Measurements from ENCODE around the gene NECAB2.

NECAB2 gene

GRCh38 chr16:83935858-83936255 lies 32.2 kb upstream of the NECAB2 start:
- TF ChIP-seq PATZ1 (CRISPR knock-in tag; IDR thresholded peaks at IDR 0.05; ENCODE audit: borderline replicate concordance) (no peak), TOX (CRISPR knock-in tag; IDR thresholded peaks at IDR 0.05; ENCODE audit: borderline replicate concordance) (no peak), SNAI2 (CRISPR knock-in tag; IDR thresholded peaks at IDR 0.05) (no peak), RARB (CRISPR knock-in tag; IDR thresholded peaks at IDR 0.05) (no peak), ISL1 (CRISPR knock-in tag; IDR thresholded peaks at IDR 0.05) (no peak), ZFP30 (CRISPR knock-in tag; IDR thresholded peaks at IDR 0.05) (no peak), CSRNP3 (CRISPR knock-in tag; IDR thresholded peaks at IDR 0.05) (no peak), ARNTL (CRISPR knock-in tag; IDR thresholded peaks at IDR 0.05; ENCODE audit: borderline replicate concordance, low read depth) (no peak), OSR1 (CRISPR knock-in tag; IDR thresholded peaks at IDR 0.05) (no peak), ZNF70 (CRISPR knock-in tag; IDR thresholded peaks at IDR 0.05) (no peak), ZC3H10 (CRISPR knock-in tag; IDR thresholded peaks at IDR 0.05) (no peak)
- no peak for ATAC-seq

- TF ChIP-seq ZNF8 (CRISPR knock-in tag; IDR thresholded peaks at IDR 0.05) (no peak), PPARA (CRISPR knock-in tag; IDR thresholded peaks at IDR 0.05; ENCODE audit: borderline replicate concordance) (no peak), TCF4 (CRISPR knock-in tag; IDR thresholded peaks at IDR 0.05; ENCODE audit: borderline replicate concordance) (no peak), PATZ1 (CRISPR knock-in tag; IDR thresholded peaks at IDR 0.05; ENCODE audit: borderline replicate concordance) (no peak), ZNF565 (CRISPR knock-in tag; conservative IDR thresholded peaks at IDR 0.05; ENCODE audit: low read depth) (no peak), ZFP30 (CRISPR knock-in tag; IDR thresholded peaks at IDR 0.05) (no peak), ARNTL (CRISPR knock-in tag; IDR thresholded peaks at IDR 0.05; ENCODE audit: borderline replicate concordance, low read depth) (no peak), ESRRG (CRISPR knock-in tag; IDR thresholded peaks at IDR 0.05) (no peak), GLIS3 (CRISPR knock-in tag; IDR thresholded peaks at IDR 0.05) (no peak), ZNF70 (CRISPR knock-in tag; IDR thresholded peaks at IDR 0.05) (no peak), BACH2 (CRISPR knock-in tag; IDR thresholded peaks at IDR 0.05; ENCODE audit: borderline replicate concordance) (no peak), CSDC2 (CRISPR knock-in tag; IDR thresholded peaks at IDR 0.05) (no peak)
- TF ChIP-seq, protein P1, sequence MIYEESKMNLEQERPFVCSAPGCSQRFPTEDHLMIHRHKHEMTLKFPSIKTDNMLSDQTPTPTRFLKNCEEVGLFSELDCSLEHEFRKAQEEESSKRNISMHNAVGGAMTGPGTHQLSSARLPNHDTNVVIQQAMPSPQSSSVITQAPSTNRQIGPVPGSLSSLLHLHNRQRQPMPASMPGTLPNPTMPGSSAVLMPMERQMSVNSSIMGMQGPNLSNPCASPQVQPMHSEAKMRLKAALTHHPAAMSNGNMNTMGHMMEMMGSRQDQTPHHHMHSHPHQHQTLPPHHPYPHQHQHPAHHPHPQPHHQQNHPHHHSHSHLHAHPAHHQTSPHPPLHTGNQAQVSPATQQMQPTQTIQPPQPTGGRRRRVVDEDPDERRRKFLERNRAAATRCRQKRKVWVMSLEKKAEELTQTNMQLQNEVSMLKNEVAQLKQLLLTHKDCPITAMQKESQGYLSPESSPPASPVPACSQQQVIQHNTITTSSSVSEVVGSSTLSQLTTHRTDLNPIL (CRISPR knock-in tag; IDR thresholded peaks at IDR 0.05; ENCODE audit: low read depth) = no peak
- no peak for ATAC-seq
Measured at GRCh38 chr16:83936581-83937165, 31.4 kb upstream of the NECAB2 start.

DNA sequence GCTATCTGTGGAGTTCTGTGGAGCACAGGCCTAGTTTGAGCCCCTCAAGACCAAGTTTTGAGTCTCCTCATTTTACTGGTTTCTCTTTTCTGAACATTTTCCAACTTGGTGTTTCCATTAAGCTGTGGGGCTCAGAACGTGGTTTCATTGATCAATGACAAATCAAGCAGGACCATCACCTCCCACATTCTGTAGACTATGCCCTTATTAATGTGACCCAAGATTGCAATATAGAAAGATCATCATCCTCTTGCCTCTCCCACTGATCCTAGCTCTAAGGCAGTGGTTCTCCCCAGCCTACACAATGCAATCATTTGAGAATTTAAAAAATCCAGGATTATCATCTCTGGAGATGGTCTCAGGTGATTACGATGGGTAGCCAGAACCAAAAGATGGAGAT lies 30.8 kb upstream of the NECAB2 start:
- TF ChIP-seq ZNF70 (CRISPR knock-in tag; IDR thresholded peaks at IDR 0.05) (peak; percentile 99), GLIS3 (CRISPR knock-in tag; IDR thresholded peaks at IDR 0.05) (no peak), ZC3H10 (CRISPR knock-in tag; IDR thresholded peaks at IDR 0.05) (no peak), TCF4 (CRISPR knock-in tag; IDR thresholded peaks at IDR 0.05; ENCODE audit: borderline replicate concordance) (no peak), ISL1 (CRISPR knock-in tag; IDR thresholded peaks at IDR 0.05) (no peak), TOX (CRISPR knock-in tag; IDR thresholded peaks at IDR 0.05; ENCODE audit: borderline replicate concordance) (no peak)
- TF ChIP-seq, protein P2, sequence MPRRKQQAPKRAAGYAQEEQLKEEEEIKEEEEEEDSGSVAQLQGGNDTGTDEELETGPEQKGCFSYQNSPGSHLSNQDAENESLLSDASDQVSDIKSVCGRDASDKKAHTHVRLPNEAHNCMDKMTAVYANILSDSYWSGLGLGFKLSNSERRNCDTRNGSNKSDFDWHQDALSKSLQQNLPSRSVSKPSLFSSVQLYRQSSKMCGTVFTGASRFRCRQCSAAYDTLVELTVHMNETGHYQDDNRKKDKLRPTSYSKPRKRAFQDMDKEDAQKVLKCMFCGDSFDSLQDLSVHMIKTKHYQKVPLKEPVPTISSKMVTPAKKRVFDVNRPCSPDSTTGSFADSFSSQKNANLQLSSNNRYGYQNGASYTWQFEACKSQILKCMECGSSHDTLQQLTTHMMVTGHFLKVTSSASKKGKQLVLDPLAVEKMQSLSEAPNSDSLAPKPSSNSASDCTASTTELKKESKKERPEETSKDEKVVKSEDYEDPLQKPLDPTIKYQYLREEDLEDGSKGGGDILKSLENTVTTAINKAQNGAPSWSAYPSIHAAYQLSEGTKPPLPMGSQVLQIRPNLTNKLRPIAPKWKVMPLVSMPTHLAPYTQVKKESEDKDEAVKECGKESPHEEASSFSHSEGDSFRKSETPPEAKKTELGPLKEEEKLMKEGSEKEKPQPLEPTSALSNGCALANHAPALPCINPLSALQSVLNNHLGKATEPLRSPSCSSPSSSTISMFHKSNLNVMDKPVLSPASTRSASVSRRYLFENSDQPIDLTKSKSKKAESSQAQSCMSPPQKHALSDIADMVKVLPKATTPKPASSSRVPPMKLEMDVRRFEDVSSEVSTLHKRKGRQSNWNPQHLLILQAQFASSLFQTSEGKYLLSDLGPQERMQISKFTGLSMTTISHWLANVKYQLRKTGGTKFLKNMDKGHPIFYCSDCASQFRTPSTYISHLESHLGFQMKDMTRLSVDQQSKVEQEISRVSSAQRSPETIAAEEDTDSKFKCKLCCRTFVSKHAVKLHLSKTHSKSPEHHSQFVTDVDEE (CRISPR knock-in tag; IDR thresholded peaks at IDR 0.05) = no peak
- no peak for ATAC-seq
